Measurements from ENCODE around the gene ERP44.

ERP44 gene

GRCh38 chr9:100120286-100120685, 21.5 kb upstream of the ERP44 start:
- ChIA-PET POLR2A (no interaction called here), CTCF (no interaction called here)
- TF ChIP-seq SP1 (IDR thresholded peaks at IDR 0.05) (no peak), TARDBP (IDR thresholded peaks at IDR 0.05) (no peak), CTBP1 (IDR thresholded peaks at IDR 0.05; ENCODE audit: borderline replicate concordance) (no peak), LEF1 (IDR thresholded peaks at IDR 0.05; ENCODE audit: borderline replicate concordance) (no peak), NFRKB (IDR thresholded peaks at IDR 0.05) (no peak), ZNF384 (IDR thresholded peaks at IDR 0.05) (no peak), BHLHE40 (IDR thresholded peaks at IDR 0.05; ENCODE audit: borderline replicate concordance) (no peak), FOXM1 (IDR thresholded peaks at IDR 0.05; ENCODE audit: borderline replicate concordance) (no peak), PKNOX1 (IDR thresholded peaks at IDR 0.05) (no peak), HDGF (IDR thresholded peaks at IDR 0.05; ENCODE audit: borderline replicate concordance) (no peak), FOXA1 (IDR thresholded peaks at IDR 0.05) (no peak), ARNT (IDR thresholded peaks at IDR 0.05) (no peak), FOXK2 (IDR thresholded peaks at IDR 0.05) (no peak), ELF4 (IDR thresholded peaks at IDR 0.05) (no peak), SUZ12 (IDR thresholded peaks at IDR 0.05) (no peak), L3MBTL2 (conservative IDR thresholded peaks at IDR 0.05) (no peak)
- no peak for DNase-seq (ENCODE audit: extremely low spot score)

- TF ChIP-seq SUZ12 (IDR thresholded peaks at IDR 0.05), result no peak
- TF ChIP-seq PKNOX1 (IDR thresholded peaks at IDR 0.05), result no peak
- no peak for TF ChIP-seq LEF1 (IDR thresholded peaks at IDR 0.05; ENCODE audit: borderline replicate concordance)
- no peak for TF ChIP-seq FOXA1 (IDR thresholded peaks at IDR 0.05)
- no peak for TF ChIP-seq FOXK2 (IDR thresholded peaks at IDR 0.05)
- TF ChIP-seq CTBP1 (IDR thresholded peaks at IDR 0.05; ENCODE audit: borderline replicate concordance), result no peak
- TF ChIP-seq TARDBP (IDR thresholded peaks at IDR 0.05), result no peak
- no peak for TF ChIP-seq L3MBTL2 (conservative IDR thresholded peaks at IDR 0.05)
- TF ChIP-seq SP1 (IDR thresholded peaks at IDR 0.05), result no peak
- TF ChIP-seq ARNT (IDR thresholded peaks at IDR 0.05), result no peak
- TF ChIP-seq ZNF384 (IDR thresholded peaks at IDR 0.05), result no peak
- no peak for TF ChIP-seq ELF4 (IDR thresholded peaks at IDR 0.05)
- no peak for TF ChIP-seq BHLHE40 (IDR thresholded peaks at IDR 0.05; ENCODE audit: borderline replicate concordance)
- no peak for TF ChIP-seq NFRKB (IDR thresholded peaks at IDR 0.05)
- TF ChIP-seq FOXM1 (IDR thresholded peaks at IDR 0.05; ENCODE audit: borderline replicate concordance), result no peak
- no peak for TF ChIP-seq HDGF (IDR thresholded peaks at IDR 0.05; ENCODE audit: borderline replicate concordance)
- CTCF ChIA-PET, result no interaction called here
- no peak for DNase-seq (ENCODE audit: extremely low spot score)
- POLR2A ChIA-PET, result no interaction called here
These were observed 18.5 kb upstream of the ERP44 start for GRCh38 chr9:100117316-100117715.

- CTCF ChIA-PET, result no interaction called here
- POLR2A ChIA-PET, result no interaction called here
- TF ChIP-seq L3MBTL2 (conservative IDR thresholded peaks at IDR 0.05) (no peak), HDGF (IDR thresholded peaks at IDR 0.05; ENCODE audit: borderline replicate concordance) (no peak), BHLHE40 (IDR thresholded peaks at IDR 0.05; ENCODE audit: borderline replicate concordance) (no peak), TARDBP (IDR thresholded peaks at IDR 0.05) (no peak), ZNF384 (IDR thresholded peaks at IDR 0.05) (no peak), SP1 (IDR thresholded peaks at IDR 0.05) (no peak), LEF1 (IDR thresholded peaks at IDR 0.05; ENCODE audit: borderline replicate concordance) (no peak), FOXM1 (IDR thresholded peaks at IDR 0.05; ENCODE audit: borderline replicate concordance) (no peak), CTBP1 (IDR thresholded peaks at IDR 0.05; ENCODE audit: borderline replicate concordance) (no peak)
- no peak for DNase-seq (ENCODE audit: extremely low spot score)
These were observed 14.0 kb upstream of the ERP44 start for GRCh38 chr9:100112677-100113336.

- TF ChIP-seq FOXM1 (IDR thresholded peaks at IDR 0.05; ENCODE audit: borderline replicate concordance) (no peak), FOXA1 (IDR thresholded peaks at IDR 0.05) (no peak), LEF1 (IDR thresholded peaks at IDR 0.05; ENCODE audit: borderline replicate concordance) (no peak), ELF4 (IDR thresholded peaks at IDR 0.05) (no peak), CTBP1 (IDR thresholded peaks at IDR 0.05; ENCODE audit: borderline replicate concordance) (no peak), ARNT (IDR thresholded peaks at IDR 0.05) (no peak), NFRKB (IDR thresholded peaks at IDR 0.05) (no peak), SUZ12 (IDR thresholded peaks at IDR 0.05) (no peak), BHLHE40 (IDR thresholded peaks at IDR 0.05; ENCODE audit: borderline replicate concordance) (no peak), ZNF384 (IDR thresholded peaks at IDR 0.05) (no peak), TARDBP (IDR thresholded peaks at IDR 0.05) (no peak), L3MBTL2 (conservative IDR thresholded peaks at IDR 0.05) (no peak), PKNOX1 (IDR thresholded peaks at IDR 0.05) (no peak), SP1 (IDR thresholded peaks at IDR 0.05) (no peak), FOXK2 (IDR thresholded peaks at IDR 0.05) (no peak), HDGF (IDR thresholded peaks at IDR 0.05; ENCODE audit: borderline replicate concordance) (no peak)
- CTCF ChIA-PET, result interaction anchor here (0.9 kb wide), 1 partner anchor 10 kb away, joined by 3 read pairs; no protein-coding TSS in a partner anchor
- POLR2A ChIA-PET, result no interaction called here
- no peak for DNase-seq (ENCODE audit: extremely low spot score)
These were observed 12.4 kb upstream of the ERP44 start for GRCh38 chr9:100111235-100111634.

- TF ChIP-seq ELF4 (IDR thresholded peaks at IDR 0.05), result no peak
- no peak for TF ChIP-seq ZNF384 (IDR thresholded peaks at IDR 0.05)
- no peak for TF ChIP-seq FOXM1 (IDR thresholded peaks at IDR 0.05; ENCODE audit: borderline replicate concordance)
- no peak for TF ChIP-seq SP1 (IDR thresholded peaks at IDR 0.05)
- no peak for TF ChIP-seq FOXA1 (IDR thresholded peaks at IDR 0.05)
- TF ChIP-seq PKNOX1 (IDR thresholded peaks at IDR 0.05), result no peak
- TF ChIP-seq LEF1 (IDR thresholded peaks at IDR 0.05; ENCODE audit: borderline replicate concordance), result no peak
- no peak for TF ChIP-seq SUZ12 (IDR thresholded peaks at IDR 0.05)
- ChIA-PET CTCF (no interaction called here), POLR2A (no interaction called here)
- DNase-seq (ENCODE audit: extremely low spot score), result no peak
These were observed 9.8 kb upstream of the ERP44 start for GRCh38 chr9:100108559-100108958.

Measured in HEK293T (cell line).